Ascending aorta (tissue), 2 donors: ENCODE measurements around the gene UGT2A1. TPM values are rescaled to one million over a fixed set of nuclear protein-coding genes. Genes with fewer than 3 reads are reported as not detected.

Experiments
- DNase-seq, 2 donors: peaks; one replicate each; pipeline ENCODE4 v3.0.0-alpha.2; 2019; ENCODE audit warnings: low spot score in 2 of 2
- H3K27ac ChIP-seq, 2 donors: fragments of 200-600 bp; sonication (generic); one replicate each; pipeline ENCODE4 v1.5.1; 2016 to 2017; ENCODE audit warnings: mild to moderate bottlenecking in 1 of 2
- H3K27me3 ChIP-seq: fragments of 200-600 bp; sonication (generic); one replicate; pipeline ENCODE4 v1.5.1; 2017
- H3K36me3 ChIP-seq, 2 donors: fragments of 200-600 bp; sonication (generic); one replicate each; pipeline ENCODE4 v1.5.1; 2016
- H3K4me1 ChIP-seq, 2 donors: fragments of 200-600 bp; sonication (generic); one replicate each; pipeline ENCODE4 v1.5.1; 2016 to 2017; ENCODE audit warnings: mild to moderate bottlenecking in 1 of 2
- H3K4me3 ChIP-seq, 2 donors: fragments of 200-600 bp; sonication (generic); one replicate each; pipeline ENCODE4 v1.5.1; 2016 to 2017; ENCODE audit warnings: mild to moderate bottlenecking in 1 of 2
- H3K9me3 ChIP-seq, 2 donors: fragments of 200-600 bp; sonication (generic); one replicate each; pipeline ENCODE4 v1.5.1; 2016
- CTCF ChIP-seq, 3 experiments: fragments of 200-600 bp in 2 of 3; fragments of 450-650 bp in 1 of 3; sonication (generic) in 2 of 3; IDR thresholded peaks; one replicate each; pipeline ENCODE4 v1.5.1; 2016 to 2019; ENCODE audit warnings: antibody characterized with exemption in 3 of 3, mild to moderate bottlenecking in 1 of 3, moderate library complexity in 1 of 3
- intact Hi-C: fragments of 100-400 bp; cut with DNase I; formaldehyde crosslinking; loops from one replicate; pipeline ENCODE4 v1.15.1; 2023
- total RNA-seq: library from RNA; depleted of rRNA; stranded (reverse); fragments of >200 nt; gene quantifications from one replicate; pipeline ENCODE4 v1.1.0, GENCODE V29; 2016

The UGT2A1 gene
- total RNA-seq, 1 donor from 2014 or later: not detected

GRCh38 chr4:69650872-69651271 is 2.2 kb downstream of the UGT2A1 start:
- H3K4me1 ChIP-seq: no peaks in the 10 kb centered on the region
- no peaks in the 10 kb centered on the region for H3K36me3 ChIP-seq
- intact Hi-C loops: no loop called here
- no peaks in the 10 kb centered on the region for H3K9me3 ChIP-seq
- H3K27me3 ChIP-seq: no peaks in the 10 kb centered on the region
- H3K27ac ChIP-seq: no peak overlapping the region
- no peak overlapping the region for H3K4me3 ChIP-seq
- no peak for TF ChIP-seq CTCF (IDR thresholded peaks at IDR 0.05)
- no peak for DNase-seq

GRCh38 chr4:69649629-69650028 is 3.4 kb downstream of the UGT2A1 start:
- Histone ChIP-seq H3K36me3 (no peaks in the 10 kb centered on the region), H3K9me3 (no peaks in the 10 kb centered on the region), H3K4me1 (no peaks in the 10 kb centered on the region), H3K4me3 (no peak overlapping the region), H3K27ac (no peak overlapping the region), H3K27me3 (no peaks in the 10 kb centered on the region)
- TF ChIP-seq CTCF (IDR thresholded peaks at IDR 0.05): no peak
- intact Hi-C loops: no loop called here
- DNase-seq: no peak

- Histone ChIP-seq H3K4me1 (no peaks in the 10 kb centered on the region), H3K27me3 (no peaks in the 10 kb centered on the region), H3K4me3 (no peak overlapping the region), H3K36me3 (no peaks in the 10 kb centered on the region), H3K27ac (no peak overlapping the region), H3K9me3 (no peaks in the 10 kb centered on the region)
- intact Hi-C loops: no loop called here
- no peak for TF ChIP-seq CTCF (IDR thresholded peaks at IDR 0.05)
- no peak for DNase-seq
Observed at GRCh38 chr4:69649207-69649606, 3.8 kb downstream of the UGT2A1 start.

- Histone ChIP-seq H3K36me3 (no peaks in the 10 kb centered on the region), H3K27me3 (no peaks in the 10 kb centered on the region), H3K27ac (no peak overlapping the region), H3K4me3 (no peak overlapping the region), H3K9me3 (no peaks in the 10 kb centered on the region), H3K4me1 (no peaks in the 10 kb centered on the region)
- no peak for DNase-seq
- intact Hi-C loops: no loop called here
- TF ChIP-seq CTCF (IDR thresholded peaks at IDR 0.05): no peak
Observed at GRCh38 chr4:69642961-69643360, 10.1 kb downstream of the UGT2A1 start.

- Histone ChIP-seq H3K9me3 (no peaks in the 10 kb centered on the region), H3K4me3 (no peak overlapping the region), H3K4me1 (no peaks in the 10 kb centered on the region), H3K27me3 (no peaks in the 10 kb centered on the region), H3K27ac (no peak overlapping the region), H3K36me3 (no peaks in the 10 kb centered on the region)
- TF ChIP-seq CTCF (IDR thresholded peaks at IDR 0.05): no peak
- intact Hi-C loops: no loop called here
- DNase-seq: no peak
Observed at GRCh38 chr4:69640289-69640688, 12.8 kb downstream of the UGT2A1 start.

- H3K27me3 ChIP-seq: no peaks in the 10 kb centered on the region
- no peak for DNase-seq
- H3K4me3 ChIP-seq: no peak within 1 kb of the TSS
- H3K36me3 ChIP-seq: no peaks in the 10 kb centered on the region
- H3K9me3 ChIP-seq: no peaks in the 10 kb centered on the region
- intact Hi-C loops: no loop called here
- no peak for TF ChIP-seq CTCF (IDR thresholded peaks at IDR 0.05)
- no peaks in the 10 kb centered on the region for H3K4me1 ChIP-seq
- H3K27ac ChIP-seq: no peak within 1 kb of the TSS
Observed at GRCh38 chr4:69639542-69639941, 13.5 kb downstream of the UGT2A1 start, which contains the start of gene UGT2A2. Gene UGT2A2, minus strand, starts transcription at chr4:69639642. Its CDS starts 2 bp downstream, at chr4:69639640.
